Neural progenitor cell (in vitro differentiated cells): Measurements from ENCODE around the gene NFKBIA. TPM values are rescaled to one million over a fixed set of nuclear protein-coding genes. Genes with fewer than 3 reads are reported as not detected.

Experiments used
- DNase-seq: peaks from one replicate; pipeline ENCODE4 v3.0.0-alpha.2; 2016; ENCODE audit warnings: low spot score
- H2AFZ ChIP-seq: fragments of 200-600 bp; sonication (generic); replicated peaks from 2 replicates; pipeline ENCODE4 v1.6.1; 2016; ENCODE audit warnings: antibody characterized with exemption
- H3F3A ChIP-seq: fragments of 200-600 bp; sonication (generic); 2 replicates; pipeline ENCODE4 v1.6.1; 2016; ENCODE audit warnings: antibody characterized with exemption, low read depth
- H3K27ac ChIP-seq: fragments of 200-600 bp; sonication (generic); 2 replicates; pipeline ENCODE4 v1.5.1; 2016; ENCODE audit warnings: mild to moderate bottlenecking
- H3K27me3 ChIP-seq: fragments of 200-600 bp; sonication (generic); 2 replicates; pipeline ENCODE4 v1.6.1; 2016; ENCODE audit warnings: mild to moderate bottlenecking, moderate library complexity
- H3K36me3 ChIP-seq: fragments of 200-600 bp; sonication (generic); 2 replicates; pipeline ENCODE4 v1.5.1; 2016
- H3K4me1 ChIP-seq: fragments of 200-600 bp; sonication (generic); 2 replicates; pipeline ENCODE4 v1.6.1; 2016; ENCODE audit warnings: mixed run types
- H3K4me2 ChIP-seq: fragments of 200-600 bp; sonication (generic); 2 replicates; pipeline ENCODE4 v1.6.1; 2016
- H3K4me3 ChIP-seq: fragments of 200-600 bp; sonication (generic); 2 replicates; pipeline ENCODE4 v1.5.1; 2016
- H3K79me2 ChIP-seq: fragments of 200-600 bp; sonication (generic); 2 replicates; pipeline ENCODE4 v1.6.1; 2016; ENCODE audit warnings: low read depth
- H3K9ac ChIP-seq: fragments of 200-600 bp; sonication (generic); 2 replicates; pipeline ENCODE4 v1.6.1; 2016
- H3K9me3 ChIP-seq: fragments of 200-600 bp; sonication (generic); 2 replicates; pipeline ENCODE4 v1.5.1; 2016; ENCODE audit warnings: low read depth
- H4K20me1 ChIP-seq: fragments of 200-600 bp; sonication (generic); 2 replicates; pipeline ENCODE4 v1.6.1; 2016; ENCODE audit warnings: low read depth
- H3K27ac Mint-ChIP-seq: 3 replicates; pipeline ENCODE4 v1.8.0; 2021; ENCODE audit warnings: mixed read lengths
- H3K27me3 Mint-ChIP-seq: 2 replicates; pipeline ENCODE4 v1.8.0; 2022; ENCODE audit warnings: low read depth, mild to moderate bottlenecking, inconsistent platforms, moderate library complexity, mixed read lengths; ENCODE audit not compliant: insufficient read depth
- H3K36me3 Mint-ChIP-seq: 3 replicates; pipeline ENCODE4 v1.8.0; 2021; ENCODE audit warnings: mixed read lengths
- H3K4me1 Mint-ChIP-seq: 3 replicates; pipeline ENCODE4 v1.8.0; 2021; ENCODE audit warnings: mixed read lengths
- H3K4me3 Mint-ChIP-seq: 3 replicates; pipeline ENCODE4 v1.8.0; 2021; ENCODE audit warnings: mild to moderate bottlenecking, moderate library complexity, mixed read lengths
- H3K9me3 Mint-ChIP-seq: 3 replicates; pipeline ENCODE4 v1.8.0; 2020; ENCODE audit warnings: mixed read lengths
- EZH2 ChIP-seq: fragments of 200-600 bp; sonication (generic); IDR thresholded peaks from 2 replicates; pipeline ENCODE4 v1.6.1; 2017; ENCODE audit warnings: antibody characterized with exemption, mild to moderate bottlenecking, moderate library complexity
- EZH2phosphoT487 ChIP-seq: fragments of 200-600 bp; sonication (generic); IDR thresholded peaks from 2 replicates; pipeline ENCODE4 v1.6.1; 2017; ENCODE audit warnings: antibody characterized with exemption
- total RNA-seq: library from RNA; depleted of rRNA; stranded (reverse); fragments of >200 nt; gene quantifications from 2 replicates; pipeline ENCODE4 v1.2.3, GENCODE V29; 2015; ENCODE audit warnings: low replicate concordance
- TF ChIP-seq, protein P1 (sequence below): fragments of 200-600 bp; sonication (generic); IDR thresholded peaks from 2 replicates; pipeline ENCODE4 v1.5.1; 2017; ENCODE audit warnings: antibody characterized with exemption, mild to moderate bottlenecking

NFKBIA gene
- total RNA-seq, 1 donor from 2014 or later, result 26.4 TPM

DNA sequence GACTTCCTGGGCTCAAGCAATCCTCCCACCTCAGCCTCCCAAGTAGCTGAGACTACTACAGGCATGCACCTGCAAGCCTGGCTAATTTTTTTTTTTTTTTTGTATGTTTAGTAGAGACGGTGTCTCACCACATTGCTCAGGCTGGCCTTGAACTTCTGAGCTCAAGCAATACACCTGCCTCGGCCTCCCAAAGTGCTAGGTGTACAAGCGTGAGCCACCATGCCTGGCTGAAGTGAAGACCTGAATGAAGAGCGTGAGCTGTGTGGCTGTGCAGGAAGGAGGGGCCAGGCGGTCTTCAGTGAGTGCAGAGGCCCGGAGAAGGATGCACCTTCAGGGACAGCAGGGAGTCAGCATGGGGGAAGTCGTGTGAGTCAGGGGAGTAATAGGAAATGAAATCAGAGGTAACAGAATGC lies 14.9 kb upstream of the NFKBIA start:
- Histone ChIP-seq H3K79me2 (no peaks in the 10 kb centered on the region), H3K36me3 (no peaks in the 10 kb centered on the region), H3K27me3 (no peaks in the 10 kb centered on the region), H3K9me3 (no peaks in the 10 kb centered on the region), H3K9ac (no peak overlapping the region), H3K4me1 (no peaks in the 10 kb centered on the region), H2AFZ (no peak overlapping the region), H4K20me1 (no peaks in the 10 kb centered on the region), H3K4me3 (no peak overlapping the region), H3K4me2 (no peak overlapping the region), H3F3A (no peaks in the 10 kb centered on the region), H3K27ac (no peak overlapping the region)
- Mint-ChIP-seq H3K4me3 (no peak overlapping the region), H3K27me3 (peaks cover 4% of the 10 kb centered on the region), H3K4me1 (peaks cover 5% of the 10 kb centered on the region), H3K9me3 (no peaks in the 10 kb centered on the region), H3K27ac (no peak overlapping the region), H3K36me3 (no peaks in the 10 kb centered on the region)
- DNase-seq, result no peak
- no peak for TF ChIP-seq EZH2phosphoT487
- TF ChIP-seq EZH2, result no peak

- Mint-ChIP-seq H3K27me3 (peaks cover 4% of the 10 kb centered on the region), H3K4me3 (no peak overlapping the region), H3K9me3 (no peaks in the 10 kb centered on the region), H3K27ac (no peak overlapping the region), H3K36me3 (no peaks in the 10 kb centered on the region), H3K4me1 (peaks cover 7% of the 10 kb centered on the region)
- H2AFZ ChIP-seq, result no peak overlapping the region
- no peaks in the 10 kb centered on the region for H4K20me1 ChIP-seq
- no peak overlapping the region for H3K4me2 ChIP-seq
- H3K79me2 ChIP-seq, result no peaks in the 10 kb centered on the region
- H3F3A ChIP-seq, result no peaks in the 10 kb centered on the region
- no peaks in the 10 kb centered on the region for H3K4me1 ChIP-seq
- no peak overlapping the region for H3K27ac ChIP-seq
- H3K36me3 ChIP-seq, result no peaks in the 10 kb centered on the region
- no peaks in the 10 kb centered on the region for H3K27me3 ChIP-seq
- no peak for DNase-seq
- no peak overlapping the region for H3K9ac ChIP-seq
- no peak overlapping the region for H3K4me3 ChIP-seq
- H3K9me3 ChIP-seq, result no peaks in the 10 kb centered on the region
- TF ChIP-seq EZH2phosphoT487 (no peak), EZH2 (no peak)
- TF ChIP-seq, protein P1, sequence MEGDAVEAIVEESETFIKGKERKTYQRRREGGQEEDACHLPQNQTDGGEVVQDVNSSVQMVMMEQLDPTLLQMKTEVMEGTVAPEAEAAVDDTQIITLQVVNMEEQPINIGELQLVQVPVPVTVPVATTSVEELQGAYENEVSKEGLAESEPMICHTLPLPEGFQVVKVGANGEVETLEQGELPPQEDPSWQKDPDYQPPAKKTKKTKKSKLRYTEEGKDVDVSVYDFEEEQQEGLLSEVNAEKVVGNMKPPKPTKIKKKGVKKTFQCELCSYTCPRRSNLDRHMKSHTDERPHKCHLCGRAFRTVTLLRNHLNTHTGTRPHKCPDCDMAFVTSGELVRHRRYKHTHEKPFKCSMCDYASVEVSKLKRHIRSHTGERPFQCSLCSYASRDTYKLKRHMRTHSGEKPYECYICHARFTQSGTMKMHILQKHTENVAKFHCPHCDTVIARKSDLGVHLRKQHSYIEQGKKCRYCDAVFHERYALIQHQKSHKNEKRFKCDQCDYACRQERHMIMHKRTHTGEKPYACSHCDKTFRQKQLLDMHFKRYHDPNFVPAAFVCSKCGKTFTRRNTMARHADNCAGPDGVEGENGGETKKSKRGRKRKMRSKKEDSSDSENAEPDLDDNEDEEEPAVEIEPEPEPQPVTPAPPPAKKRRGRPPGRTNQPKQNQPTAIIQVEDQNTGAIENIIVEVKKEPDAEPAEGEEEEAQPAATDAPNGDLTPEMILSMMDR, result no peak
Observed at GRCh38 chr14:35418093-35418492, 13.5 kb upstream of the NFKBIA start.

- H3K4me1 Mint-ChIP-seq, result peaks cover 11% of the 10 kb centered on the region
- Histone ChIP-seq H3K9me3 (no peaks in the 10 kb centered on the region), H3K79me2 (no peaks in the 10 kb centered on the region), H3K27me3 (no peaks in the 10 kb centered on the region), H3K9ac (no peak overlapping the region), H3K27ac (no peak overlapping the region), H3K36me3 (no peaks in the 10 kb centered on the region), H2AFZ (no peak overlapping the region), H4K20me1 (no peaks in the 10 kb centered on the region), H3K4me2 (no peak overlapping the region), H3F3A (no peaks in the 10 kb centered on the region), H3K4me1 (no peaks in the 10 kb centered on the region), H3K4me3 (no peak overlapping the region)
- peaks cover 4% of the 10 kb centered on the region for H3K27me3 Mint-ChIP-seq
- TF ChIP-seq EZH2, result no peak
- TF ChIP-seq EZH2phosphoT487, result no peak
- TF ChIP-seq, protein P1, result no peak
- H3K4me3 Mint-ChIP-seq, result no peak overlapping the region
- H3K27ac Mint-ChIP-seq, result no peak overlapping the region
- no peaks in the 10 kb centered on the region for H3K36me3 Mint-ChIP-seq
- H3K9me3 Mint-ChIP-seq, result no peaks in the 10 kb centered on the region
- DNase-seq, result no peak
Observed at GRCh38 chr14:35416108-35416750, 11.7 kb upstream of the NFKBIA start.

DNA sequence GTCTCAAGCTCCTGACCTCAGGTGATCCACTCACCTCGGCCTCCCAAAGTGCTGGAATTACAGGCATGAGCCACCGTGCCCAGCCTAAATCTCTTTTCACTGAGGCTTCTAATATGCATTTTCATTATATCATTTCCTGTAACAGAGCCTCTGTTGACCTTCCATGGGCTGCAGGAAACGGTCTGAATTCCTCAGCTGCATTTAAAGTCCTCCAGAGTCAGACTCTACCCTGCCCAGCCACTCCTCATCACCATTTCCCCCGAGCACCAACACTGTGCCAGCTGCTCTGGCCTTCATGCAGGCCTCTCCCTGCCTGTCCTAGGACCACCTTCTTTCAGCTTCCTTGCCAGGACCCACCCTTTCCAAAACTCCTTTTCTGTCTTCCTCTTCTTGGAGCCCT lies 9.8 kb upstream of the NFKBIA start:
- peaks cover 4% of the 10 kb centered on the region for H3K27me3 Mint-ChIP-seq

More for the DNA sequence above, 9.8 kb upstream of the NFKBIA start:
- Mint-ChIP-seq H3K9me3 (no peaks in the 10 kb centered on the region), H3K27ac (no peak overlapping the region), H3K4me1 (peaks cover 11% of the 10 kb centered on the region), H3K36me3 (no peaks in the 10 kb centered on the region), H3K4me3 (no peak overlapping the region)
- H3K79me2 ChIP-seq, result no peaks in the 10 kb centered on the region
- DNase-seq, result no peak
- H2AFZ ChIP-seq, result no peak overlapping the region
- H3K36me3 ChIP-seq, result no peaks in the 10 kb centered on the region
- no peak overlapping the region for H3K4me3 ChIP-seq
- no peak overlapping the region for H3K9ac ChIP-seq
- no peaks in the 10 kb centered on the region for H4K20me1 ChIP-seq
- no peaks in the 10 kb centered on the region for H3K4me1 ChIP-seq
- H3K27me3 ChIP-seq, result no peaks in the 10 kb centered on the region
- H3K27ac ChIP-seq, result no peak overlapping the region
- H3K9me3 ChIP-seq, result no peaks in the 10 kb centered on the region
- no peak for TF ChIP-seq EZH2
- TF ChIP-seq EZH2phosphoT487, result no peak
- TF ChIP-seq, protein P1, result no peak
- no peaks in the 10 kb centered on the region for H3F3A ChIP-seq
- H3K4me2 ChIP-seq, result no peak overlapping the region
